ENCODE data around the gene SAP30BP.

SAP30BP gene

GRCh38 chr17:75698659-75699058 is 31.5 kb downstream of the SAP30BP start:
- Histone ChIP-seq H3K27ac (peak overlapping the region in 15 of 21 experiments; percentile 21 to 91 (median 82)), H3K4me3 (no peak overlapping the region)

- H3K4me3 ChIP-seq = no peak overlapping the region
- H3K27ac ChIP-seq = peak overlapping the region; percentile 17 to 91 (median 78)
These were observed 34.1 kb downstream of the SAP30BP start for GRCh38 chr17:75701288-75701687.

GRCh38 chr17:75703191-75703590 is 36.1 kb downstream of the SAP30BP start:
- no peak overlapping the region for H3K4me3 ChIP-seq
- peak overlapping the region in 6 of 21 experiments; percentile 9 to 90 (median 62) for H3K27ac ChIP-seq

DNA sequence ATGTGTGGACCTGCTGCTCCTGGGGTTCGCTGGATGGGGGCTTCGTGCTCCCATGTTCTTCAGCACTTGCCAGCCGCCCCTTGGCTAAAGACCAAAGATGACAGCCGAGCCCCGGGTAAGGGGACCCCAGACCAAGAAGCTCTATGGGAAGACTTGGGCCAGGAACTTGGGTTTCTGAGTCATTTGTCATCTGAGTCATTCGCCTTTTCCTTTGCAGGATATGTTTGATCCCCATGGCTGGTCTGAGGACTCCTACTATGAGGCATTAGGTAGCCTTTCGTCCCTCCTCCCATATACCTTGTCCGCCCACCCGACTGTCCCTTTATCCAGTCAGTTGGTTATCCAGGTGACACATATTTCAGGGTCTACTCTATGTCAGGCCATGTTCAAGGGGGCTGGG is 36.5 kb downstream of the SAP30BP start:
- Histone ChIP-seq H3K27ac (peak overlapping the region in 4 of 21 experiments; percentile 9 to 80 (median 34)), H3K4me3 (no peak overlapping the region)

GRCh38 chr17:75704963-75705875 is 38.1 kb downstream of the SAP30BP start:
- Histone ChIP-seq H3K4me3 (no peak overlapping the region), H3K27ac (peak overlapping the region in 8 of 21 experiments; percentile 13 to 63 (median 50))

- Histone ChIP-seq H3K27ac (peak overlapping the region in 15 of 21 experiments; percentile 22 to 76 (median 51)), H3K4me3 (no peak overlapping the region)
These were observed 39.0 kb downstream of the SAP30BP start for GRCh38 chr17:75706042-75706728.

DNA sequence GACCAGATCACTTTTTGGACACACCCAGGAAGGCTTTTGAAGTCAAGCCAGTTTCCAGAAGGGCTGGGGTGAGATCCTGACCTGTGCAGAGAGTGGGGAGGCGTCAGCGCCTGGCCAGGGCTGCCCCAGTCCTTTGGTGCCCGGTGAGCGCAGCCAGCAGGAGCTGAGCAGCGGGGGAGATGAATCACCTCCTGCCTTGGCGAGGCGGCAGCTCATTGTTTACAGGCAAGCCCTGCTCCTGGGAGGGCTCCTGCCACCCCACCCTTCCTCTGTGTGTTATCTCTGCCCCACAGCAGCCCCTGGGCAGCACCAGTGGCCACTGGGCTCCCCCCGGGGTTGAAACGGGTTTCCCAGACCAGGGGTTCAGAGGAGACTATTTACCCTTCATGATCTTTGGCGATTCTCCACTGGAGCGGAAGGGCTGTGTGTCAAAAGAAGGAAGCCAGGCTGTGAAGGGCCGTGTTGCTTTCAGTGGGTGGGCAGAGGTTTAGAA is 40.0 kb downstream of the SAP30BP start:
- H3K4me3 ChIP-seq = no peak overlapping the region
- H3K27ac ChIP-seq = peak overlapping the region in 19 of 21 experiments; percentile 22 to 76 (median 51)

GRCh38 chr17:75712446-75712845 is 45.3 kb downstream of the SAP30BP start:
- H3K4me3 ChIP-seq = no peak overlapping the region
- no peak overlapping the region for H3K27ac ChIP-seq

GRCh38 chr17:75719732-75720131 is 52.6 kb downstream of the SAP30BP start:
- Histone ChIP-seq H3K27ac (peak overlapping the region in 1 of 21 experiments; percentile 2), H3K4me3 (no peak overlapping the region)

DNA sequence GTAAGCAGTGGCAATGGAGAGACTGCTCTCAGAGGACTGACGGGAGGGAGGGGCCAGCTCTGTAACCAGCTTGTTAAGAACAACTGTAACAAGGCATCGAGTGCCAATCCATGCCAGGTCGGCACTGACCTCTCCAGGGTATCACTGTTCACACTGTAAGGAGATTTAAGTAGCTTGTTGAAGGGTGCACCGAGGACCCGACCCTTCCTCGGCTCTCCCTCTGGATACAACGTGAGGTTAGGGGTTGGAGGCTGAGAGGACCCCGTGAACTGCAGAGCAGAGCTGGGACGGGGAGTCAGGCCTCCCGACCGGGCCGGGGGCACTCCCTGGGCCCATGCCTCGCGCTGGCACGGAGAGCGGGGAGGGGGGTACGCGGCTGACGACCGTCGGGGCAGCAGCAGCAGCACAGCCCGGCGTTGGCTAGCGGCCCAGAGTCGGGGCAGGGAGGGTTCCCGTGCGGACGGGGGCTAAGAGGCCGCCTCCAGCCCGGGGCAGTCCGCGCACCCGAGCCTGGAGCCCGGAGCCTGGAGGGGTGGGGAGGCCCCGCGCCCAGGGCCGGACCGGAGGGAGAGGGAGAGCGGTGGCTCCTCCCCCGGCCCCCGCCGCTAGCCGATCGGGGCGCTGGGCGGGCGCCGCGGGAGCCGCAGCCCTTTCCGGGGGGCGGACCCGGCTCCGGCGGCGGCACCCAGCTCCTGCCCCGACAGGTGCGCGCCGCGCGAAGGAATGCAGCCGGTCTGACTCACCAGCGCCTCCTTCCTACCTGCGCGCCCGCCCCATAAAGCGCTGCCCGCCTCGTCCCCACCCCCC is 53.7 kb downstream of the SAP30BP start, which contains the start of gene ITGB4:
Gene ITGB4 (plus strand): TSS at position 804 of the 807 bp plus-strand sequence. CDS start 3,245 bp downstream, outside the sequence.
- H3K27ac ChIP-seq = peak within 1 kb of the TSS; percentile 67 to 96 (median 90)
- H3K4me3 ChIP-seq = peak within 1 kb of the TSS; percentile 43 to 59 (median 52)

GRCh38 chr17:75721463-75722011 is 54.4 kb downstream of the SAP30BP start:
- Histone ChIP-seq H3K4me3 (peak overlapping the region; percentile 43 to 59 (median 52)), H3K27ac (peak overlapping the region; percentile 67 to 96 (median 90))

GRCh38 chr17:75722076-75722475 is 54.9 kb downstream of the SAP30BP start:
- H3K4me3 ChIP-seq = peak overlapping the region; percentile 43 to 59 (median 52)
- peak overlapping the region; percentile 67 to 96 (median 90) for H3K27ac ChIP-seq

DNA sequence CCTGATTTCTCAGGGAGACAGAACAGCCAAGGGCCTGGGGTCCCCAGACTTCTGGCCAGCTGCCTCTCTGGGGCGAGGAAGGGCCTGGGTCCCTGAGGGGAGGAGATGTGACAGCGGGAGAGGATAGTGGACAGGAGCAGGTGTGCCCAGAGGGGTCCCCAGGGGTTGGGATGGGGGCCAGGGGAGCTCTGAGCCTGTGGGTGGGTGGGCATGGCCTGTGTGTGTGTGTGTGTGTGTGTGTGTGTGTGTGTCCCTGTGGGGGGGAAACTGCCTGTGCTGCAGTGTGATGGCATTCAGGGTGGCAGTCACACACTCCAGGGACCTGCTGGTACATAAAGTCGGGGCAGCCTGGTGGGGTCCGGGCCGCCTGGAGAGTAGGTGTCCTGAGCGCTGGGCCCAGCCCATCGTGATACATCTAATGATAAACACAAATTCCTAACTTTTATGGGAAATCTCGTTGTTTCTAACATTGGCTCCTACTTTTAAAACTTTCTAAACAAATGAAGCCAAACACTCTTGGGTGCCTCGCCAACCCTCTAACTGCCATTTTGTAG is 55.5 kb downstream of the SAP30BP start:
- Histone ChIP-seq H3K4me3 (peak overlapping the region; percentile 43 to 59 (median 52)), H3K27ac (peak overlapping the region; percentile 20 to 96 (median 90))

DNA sequence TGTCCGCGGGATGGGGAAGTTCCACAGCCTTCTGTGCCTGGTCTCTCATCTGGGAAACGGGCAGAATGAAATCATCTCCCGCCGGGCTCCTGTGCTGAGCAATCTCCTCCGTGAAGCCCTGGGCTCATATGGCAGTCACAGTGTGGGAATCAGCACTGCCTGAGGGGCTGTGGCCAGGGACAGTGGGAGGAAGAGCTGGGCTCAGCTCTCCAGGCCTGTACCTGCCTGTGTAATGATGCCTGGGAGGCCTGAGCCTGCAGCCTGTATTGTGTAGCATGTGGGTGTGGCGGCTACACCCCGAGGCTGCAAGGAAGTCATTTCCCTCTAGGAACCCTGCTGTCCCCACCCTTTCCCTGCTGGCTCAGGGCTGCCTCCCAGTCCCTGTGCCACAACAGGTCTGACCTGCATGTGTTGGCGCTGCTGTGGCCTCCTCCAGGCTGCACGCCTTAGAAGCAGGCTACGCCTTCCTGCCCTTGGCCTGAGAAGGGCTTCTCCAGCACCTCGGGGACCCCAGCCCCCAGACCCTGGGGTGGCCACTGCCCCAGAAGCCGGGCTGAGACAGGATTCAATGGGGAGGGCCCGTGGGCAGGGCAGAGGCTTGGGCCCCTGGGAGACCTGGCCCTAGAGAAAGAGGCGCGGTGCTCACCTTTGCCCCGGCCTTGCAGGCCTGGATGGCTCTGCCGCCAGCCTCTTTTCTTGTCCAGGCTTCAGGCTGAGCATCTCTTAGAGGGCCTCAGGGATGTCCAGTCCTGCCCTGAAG is 56.2 kb downstream of the SAP30BP start:
- Histone ChIP-seq H3K27ac (peak overlapping the region in 20 of 21 experiments; percentile 20 to 96 (median 90)), H3K4me3 (peak overlapping the region; percentile 43 to 59 (median 52))

GRCh38 chr17:75724016-75725003 is 57.2 kb downstream of the SAP30BP start:
- Histone ChIP-seq H3K4me3 (peak overlapping the region in 5 of 7 experiments; percentile 43 to 59 (median 53)), H3K27ac (peak overlapping the region in 14 of 21 experiments; percentile 14 to 94 (median 79))

- no peak overlapping the region for H3K4me3 ChIP-seq
- no peak overlapping the region for H3K27ac ChIP-seq
These were observed 58.4 kb downstream of the SAP30BP start for GRCh38 chr17:75725504-75725903.

- no peak overlapping the region for H3K27ac ChIP-seq
- H3K4me3 ChIP-seq = no peak overlapping the region
These were observed 60.3 kb downstream of the SAP30BP start for GRCh38 chr17:75727391-75727790.
